Omental fat pad (tissue), 4 donors: ENCODE data around the gene ANLN. TPM values are rescaled to one million over a fixed set of nuclear protein-coding genes. Genes with fewer than 3 reads are reported as not detected.

ENCODE experiments used
- ATAC-seq: fragments of 150-250 bp; one replicate; pipeline ENCODE4 v1.9.1; 2016; ENCODE audit warnings: mild to moderate bottlenecking, moderate library complexity; ENCODE audit not compliant: low FRiP score
- DNase-seq: peaks from one replicate; pipeline ENCODE4 v3.0.0-alpha.2; 2019; ENCODE audit warnings: low spot score
- total RNA-seq, 4 donors: library from RNA; depleted of rRNA; stranded (reverse); fragments of >200 nt; gene quantifications; one replicate each; pipeline ENCODE4 v1.1.0, GENCODE V29; 2016
- TF ChIP-seq, protein P1 (sequence below), 3 donors: fragments of 450-650 bp; IDR thresholded peaks; one replicate each; pipeline ENCODE4 v1.5.1; 2016 to 2017; ENCODE audit warnings: antibody characterized with exemption in 3 of 3, mild to moderate bottlenecking in 3 of 3, moderate library complexity in 2 of 3

Gene ANLN
- total RNA-seq, 4 donors from 2014 or later, result 2.7 to 10.2 (median 6.4) TPM

DNA sequence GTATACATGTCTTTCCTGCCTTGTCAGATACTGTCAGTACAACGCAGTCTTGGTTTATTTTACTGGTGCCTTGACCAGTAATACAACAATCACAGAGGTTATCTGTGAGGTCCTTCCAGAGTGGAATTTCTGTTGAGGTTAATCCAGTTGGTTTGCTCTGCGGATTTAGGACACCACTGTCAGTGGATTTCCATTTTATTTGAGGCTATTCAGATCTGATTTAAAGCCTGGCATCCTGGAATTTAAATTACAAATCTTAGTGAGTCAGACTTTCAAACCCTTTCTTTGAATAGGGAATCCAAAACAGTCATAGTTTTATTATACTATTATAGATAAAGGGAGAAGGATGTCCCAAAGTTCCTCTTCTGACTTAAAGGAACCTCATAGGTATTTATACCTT is 40.5 kb downstream of the ANLN start:
- no peak for ATAC-seq
- TF ChIP-seq, protein P1, sequence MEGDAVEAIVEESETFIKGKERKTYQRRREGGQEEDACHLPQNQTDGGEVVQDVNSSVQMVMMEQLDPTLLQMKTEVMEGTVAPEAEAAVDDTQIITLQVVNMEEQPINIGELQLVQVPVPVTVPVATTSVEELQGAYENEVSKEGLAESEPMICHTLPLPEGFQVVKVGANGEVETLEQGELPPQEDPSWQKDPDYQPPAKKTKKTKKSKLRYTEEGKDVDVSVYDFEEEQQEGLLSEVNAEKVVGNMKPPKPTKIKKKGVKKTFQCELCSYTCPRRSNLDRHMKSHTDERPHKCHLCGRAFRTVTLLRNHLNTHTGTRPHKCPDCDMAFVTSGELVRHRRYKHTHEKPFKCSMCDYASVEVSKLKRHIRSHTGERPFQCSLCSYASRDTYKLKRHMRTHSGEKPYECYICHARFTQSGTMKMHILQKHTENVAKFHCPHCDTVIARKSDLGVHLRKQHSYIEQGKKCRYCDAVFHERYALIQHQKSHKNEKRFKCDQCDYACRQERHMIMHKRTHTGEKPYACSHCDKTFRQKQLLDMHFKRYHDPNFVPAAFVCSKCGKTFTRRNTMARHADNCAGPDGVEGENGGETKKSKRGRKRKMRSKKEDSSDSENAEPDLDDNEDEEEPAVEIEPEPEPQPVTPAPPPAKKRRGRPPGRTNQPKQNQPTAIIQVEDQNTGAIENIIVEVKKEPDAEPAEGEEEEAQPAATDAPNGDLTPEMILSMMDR (IDR thresholded peaks at IDR 0.05), result no peak

DNA sequence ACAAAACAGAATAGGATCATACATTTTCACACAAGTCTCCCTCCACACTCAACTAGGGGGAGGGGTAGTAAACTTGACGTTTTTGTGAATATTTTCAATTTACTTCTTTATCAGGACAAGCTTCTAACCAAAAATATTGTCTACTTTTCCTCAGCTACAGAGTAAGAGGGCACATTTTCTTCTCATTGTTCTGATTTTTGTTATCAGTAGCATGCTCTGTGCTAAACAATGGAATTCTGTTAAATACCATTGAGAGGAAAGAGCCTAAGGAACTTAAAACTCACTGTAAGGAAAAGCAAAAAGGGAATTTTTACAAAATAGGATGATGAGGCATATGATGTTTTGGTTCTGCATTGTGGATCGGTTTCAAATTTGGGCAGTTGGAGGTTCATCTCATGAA is 41.2 kb downstream of the ANLN start:
- DNase-seq (no peak), ATAC-seq (no peak)
- TF ChIP-seq, protein P1 (IDR thresholded peaks at IDR 0.05), result no peak

More for the DNA sequence above, 40.5 kb downstream of the ANLN start:
- DNase-seq, result no peak

DNA sequence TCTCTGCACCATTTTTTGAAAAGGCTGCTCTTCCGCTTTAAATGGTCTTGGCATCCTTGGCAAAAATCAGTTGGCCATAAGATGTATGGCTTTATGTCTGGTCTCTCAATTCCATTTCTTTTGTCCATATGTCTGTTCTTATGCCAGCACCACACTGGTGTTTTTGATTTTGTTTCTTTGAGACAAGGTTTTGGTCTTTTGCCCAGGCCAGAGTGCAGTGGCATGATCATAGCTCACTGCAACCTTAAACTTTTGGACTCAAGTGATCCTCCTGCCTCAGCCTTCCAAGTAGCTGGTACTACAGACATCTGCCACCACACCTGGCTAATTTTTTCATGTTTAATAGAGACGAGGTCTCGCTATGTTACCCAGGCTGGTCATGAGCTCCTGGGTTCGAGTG is 48.5 kb downstream of the ANLN start:
- no peak for ATAC-seq
- TF ChIP-seq, protein P1 (IDR thresholded peaks at IDR 0.05), result no peak
- DNase-seq, result no peak

DNA sequence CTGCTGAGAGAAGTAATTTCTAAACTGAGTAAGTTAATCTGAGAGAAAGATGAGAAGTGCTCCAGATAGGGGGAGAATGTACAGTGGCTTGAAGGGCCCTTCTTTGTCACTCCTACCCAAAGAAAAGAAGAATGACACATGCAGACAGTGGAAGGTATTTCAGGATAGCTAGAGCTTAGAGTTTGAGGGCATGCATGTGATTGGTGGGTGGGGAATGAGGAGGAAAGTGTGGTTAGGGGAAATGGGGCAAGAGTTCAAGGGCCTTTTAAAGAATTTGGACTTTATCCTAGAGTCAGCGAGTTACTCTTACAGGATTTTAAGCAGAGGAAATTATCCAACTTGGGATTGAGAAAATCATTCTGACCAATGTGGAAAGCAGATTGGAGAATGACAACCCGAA is 50.0 kb downstream of the ANLN start:
- DNase-seq (no peak), ATAC-seq (no peak)
- TF ChIP-seq, protein P1 (IDR thresholded peaks at IDR 0.05), result no peak

DNA sequence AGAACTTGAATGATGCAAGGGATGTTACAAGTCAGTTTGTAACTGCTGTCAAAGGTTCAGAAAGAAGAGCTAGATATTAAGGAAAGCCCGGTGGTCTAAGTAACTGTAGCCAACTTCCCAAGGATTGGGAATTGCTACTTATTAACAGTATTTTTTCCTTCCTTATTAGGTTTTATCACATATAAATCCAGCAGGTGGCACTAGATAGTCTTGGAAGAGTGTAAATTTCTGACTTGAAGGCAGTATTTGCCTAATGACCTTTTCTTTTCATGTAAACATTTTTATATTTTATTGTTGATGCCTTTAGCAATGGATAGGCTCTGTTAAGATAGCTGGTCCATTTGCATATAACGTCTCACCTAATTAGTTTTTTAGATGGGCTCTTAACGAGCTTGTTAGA is 51.2 kb downstream of the ANLN start:
- no peak for ATAC-seq

DNA sequence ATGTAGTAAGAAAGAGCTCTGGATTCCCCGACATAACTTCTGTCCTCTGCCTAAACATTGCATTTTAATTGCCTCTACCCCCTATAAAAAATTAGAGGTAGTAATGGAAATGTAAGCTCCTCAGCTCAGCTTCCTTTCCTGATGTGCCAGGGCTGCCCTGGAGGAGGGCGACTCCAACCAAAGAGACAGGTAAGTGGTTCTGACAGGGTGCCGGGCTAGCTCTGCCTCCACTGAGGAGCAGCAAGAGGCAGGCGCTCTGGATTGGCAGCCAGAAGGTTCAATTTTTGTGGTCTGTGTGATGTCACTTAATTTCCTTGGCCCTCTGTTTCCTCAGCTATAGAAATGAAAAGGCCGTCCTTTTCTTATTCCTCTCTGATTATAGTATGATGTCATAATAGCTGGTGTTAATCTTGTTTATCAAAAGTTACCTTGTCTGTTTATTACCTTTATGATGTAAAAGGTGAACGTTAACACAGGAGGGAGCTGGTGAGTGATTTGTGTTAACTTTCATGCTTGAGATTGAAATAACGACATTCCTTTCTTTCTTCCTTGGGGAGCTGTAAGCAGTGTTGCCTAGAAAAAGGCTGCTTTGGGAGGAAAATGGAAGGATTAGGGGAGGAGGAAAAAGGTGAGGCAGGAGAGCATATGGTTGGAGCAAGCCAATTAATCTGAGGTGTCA is 51.8 kb downstream of the ANLN start:
- TF ChIP-seq, protein P1 (IDR thresholded peaks at IDR 0.05), result no peak
- DNase-seq (no peak), ATAC-seq (no peak)

More for the DNA sequence above, 51.2 kb downstream of the ANLN start:
- no peak for DNase-seq
- TF ChIP-seq, protein P1 (IDR thresholded peaks at IDR 0.05), result no peak

DNA sequence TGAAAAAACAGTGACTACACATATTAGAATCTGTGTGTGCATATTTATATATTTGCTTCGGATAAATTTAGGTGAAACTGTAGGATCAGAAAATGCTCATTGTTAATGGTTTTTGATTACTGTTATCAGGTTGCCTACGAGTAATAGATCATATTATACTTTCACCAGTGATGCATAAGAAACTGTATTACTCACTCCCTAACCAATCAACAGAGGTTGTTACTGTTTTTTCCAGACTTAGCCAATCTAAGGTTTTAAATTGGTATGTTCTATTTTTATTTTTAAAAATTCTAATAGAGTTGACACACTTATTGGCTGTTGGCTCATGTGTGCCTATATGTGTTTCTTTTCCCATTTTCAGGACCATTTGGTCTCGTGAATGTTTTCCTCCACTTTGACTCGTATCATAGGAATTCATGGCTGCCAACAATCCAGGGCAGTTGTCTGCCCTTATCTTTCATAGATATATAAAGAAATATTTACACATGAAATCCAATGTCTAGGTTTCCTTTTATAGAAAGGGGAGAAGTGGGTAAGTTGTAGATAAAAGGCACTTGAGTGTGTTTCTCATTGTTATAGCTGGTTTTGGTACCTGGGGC is 59.2 kb downstream of the ANLN start:
- DNase-seq, result no peak
- TF ChIP-seq, protein P1 (IDR thresholded peaks at IDR 0.05), result no peak
- ATAC-seq, result no peak
